Measurements from ENCODE around the gene SCG3.

Gene SCG3

DNA sequence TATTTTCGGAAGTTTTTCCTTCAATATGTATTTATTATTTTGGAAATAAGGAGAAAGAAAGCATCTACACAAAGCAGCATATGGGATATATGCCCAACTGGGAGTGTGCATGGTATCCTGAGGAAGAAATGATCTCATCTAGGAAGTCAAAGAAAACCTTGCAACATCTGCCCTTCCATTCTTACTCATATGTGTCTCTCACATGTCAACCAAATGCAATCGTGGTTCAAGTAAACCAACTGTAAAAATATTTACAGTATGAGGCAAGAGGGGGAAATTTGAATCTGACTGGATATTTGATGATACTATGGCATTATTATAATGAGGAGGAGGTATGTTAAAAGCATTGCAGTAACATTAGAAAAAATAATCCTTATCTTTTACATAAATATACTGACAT is 3.2 kb upstream of the SCG3 start:
- DNase-seq (ENCODE audit: low read depth in 2 of 2), result no peak

DNA sequence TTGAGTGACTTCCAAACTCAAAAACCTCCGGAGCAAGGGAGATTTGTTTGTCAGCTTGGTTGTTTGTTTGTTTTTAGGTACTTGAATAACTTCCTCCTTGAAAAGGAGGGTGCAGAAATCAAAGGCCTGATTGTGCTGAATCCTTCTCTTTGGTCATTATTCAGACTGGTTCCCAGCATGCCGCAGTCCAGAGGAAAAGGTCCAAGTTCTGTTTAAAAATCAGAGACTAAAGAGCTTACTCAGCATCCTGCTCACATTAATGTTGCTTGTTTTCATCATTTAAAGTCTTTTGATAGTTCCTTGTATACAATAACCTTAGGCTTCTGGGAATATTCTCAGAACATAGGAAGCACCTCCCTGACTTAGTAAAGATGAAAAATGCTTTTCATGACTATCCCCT is 982 bp upstream of the SCG3 start:
- no peak for DNase-seq (ENCODE audit: low read depth in 2 of 2)

DNA sequence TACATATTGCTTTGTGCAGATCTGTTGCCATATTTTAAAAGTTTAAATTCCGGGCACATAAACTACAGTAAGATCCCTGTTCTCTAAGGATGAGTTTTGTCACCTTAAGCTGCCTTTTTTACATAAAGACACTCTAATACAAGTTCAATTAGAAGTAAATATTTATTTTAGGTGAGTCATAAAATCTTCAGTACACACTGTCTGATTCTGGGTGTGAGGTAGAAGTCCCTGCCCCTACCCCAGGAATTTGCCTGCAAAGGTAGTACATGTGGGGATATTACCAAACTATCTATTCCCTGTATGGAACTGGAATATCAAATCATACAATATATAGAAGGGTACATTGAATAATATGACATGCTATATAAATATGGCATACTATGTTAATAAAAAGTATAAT is 6.3 kb downstream of the SCG3 start:
- DNase-seq (ENCODE audit: low read depth in 2 of 2), result no peak

DNA sequence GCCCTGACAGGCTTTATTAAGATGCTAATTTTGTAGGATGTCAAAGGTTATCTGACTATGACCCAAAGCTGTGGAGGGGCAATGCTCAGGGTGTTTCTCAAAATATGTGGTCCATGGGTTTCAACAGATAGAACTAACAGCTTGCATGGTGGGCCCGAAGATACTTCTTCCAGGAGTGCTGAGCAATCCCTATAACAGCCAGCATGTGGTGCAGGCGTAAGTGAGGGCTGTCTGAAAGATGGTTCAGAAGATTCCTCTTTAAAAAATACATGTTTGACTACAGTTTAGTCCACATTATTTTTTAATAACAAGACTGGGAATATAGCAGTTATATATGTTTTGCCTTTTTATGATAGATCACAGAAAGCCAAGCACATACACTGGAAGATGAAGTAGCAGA is 7.6 kb downstream of the SCG3 start:
- DNase-seq (ENCODE audit: low read depth in 2 of 2), result no peak

DNA sequence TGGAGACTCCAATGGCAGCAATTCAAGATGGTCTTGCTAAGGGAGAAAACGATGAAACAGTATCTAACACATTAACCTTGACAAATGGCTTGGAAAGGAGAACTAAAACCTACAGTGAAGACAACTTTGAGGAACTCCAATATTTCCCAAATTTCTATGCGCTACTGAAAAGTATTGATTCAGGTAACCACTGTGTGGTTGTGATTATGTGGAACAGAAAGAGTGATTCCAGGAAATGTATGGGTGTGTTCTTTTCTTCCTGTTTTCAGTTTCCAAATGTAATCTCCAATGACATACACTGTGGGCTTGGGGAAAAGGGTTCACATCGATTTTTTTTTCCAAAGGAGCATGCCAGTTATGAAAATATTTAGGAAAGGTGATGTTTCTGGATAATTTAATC is 10.9 kb downstream of the SCG3 start:
- DNase-seq (ENCODE audit: low read depth in 2 of 2), result no peak

DNA sequence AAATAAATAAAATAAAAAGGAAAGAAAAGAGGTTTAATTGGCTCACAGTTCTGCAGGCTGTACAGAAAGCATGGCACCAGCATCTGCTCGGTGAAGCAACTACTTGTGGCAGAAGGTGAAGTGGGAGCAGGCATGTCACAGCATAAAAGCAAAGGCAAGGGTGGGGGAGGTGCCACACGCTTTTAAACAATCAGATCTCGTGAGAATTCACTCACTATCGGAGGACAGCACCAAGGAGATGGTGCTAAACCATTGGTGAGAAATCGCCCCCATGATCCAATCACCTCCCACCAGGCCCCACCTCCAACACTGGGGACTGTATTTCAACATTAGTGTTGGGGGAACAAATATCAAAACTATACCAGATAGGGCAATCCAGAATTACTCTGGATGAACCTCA is 15.3 kb downstream of the SCG3 start:
- DNase-seq (ENCODE audit: low read depth in 2 of 2), result no peak

DNA sequence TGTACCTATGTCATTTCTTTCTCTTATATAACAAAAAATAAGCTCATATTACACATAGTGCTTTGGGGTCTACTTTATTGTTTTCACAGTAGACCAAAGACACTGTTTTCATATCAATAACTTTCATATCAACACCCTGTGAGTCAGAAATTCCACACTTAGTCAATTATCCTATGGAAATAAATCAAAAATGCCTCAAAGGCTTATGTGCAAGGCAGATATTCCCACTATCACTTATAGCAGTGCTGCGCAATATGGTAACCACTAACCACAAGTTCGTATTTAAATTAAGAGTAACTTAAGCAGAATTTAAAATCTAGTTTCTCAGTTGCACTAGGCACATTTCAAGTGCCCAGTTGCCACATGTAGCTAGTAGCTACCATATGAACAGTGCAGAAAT is 15.9 kb downstream of the SCG3 start:
- DNase-seq (ENCODE audit: low read depth in 2 of 2), result no peak

DNA sequence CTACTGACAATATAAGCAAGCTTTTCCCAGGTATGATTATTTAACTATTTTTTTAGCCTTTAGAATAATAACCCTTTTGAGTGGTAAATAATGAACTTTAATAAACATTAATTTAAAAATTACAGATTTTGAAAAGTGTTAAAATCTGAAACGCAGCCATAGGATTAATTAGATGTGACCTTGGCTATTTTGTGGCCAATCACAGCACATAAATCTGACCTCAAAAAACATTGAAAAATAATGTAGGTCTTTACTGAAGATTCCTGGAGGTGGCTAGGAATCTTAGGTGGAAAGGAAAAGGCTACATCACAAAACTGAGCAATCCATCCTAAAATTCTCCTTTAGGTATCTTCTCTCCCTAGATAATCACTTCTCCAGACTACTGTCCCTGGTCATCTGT is 18.1 kb downstream of the SCG3 start:
- no peak for DNase-seq (ENCODE audit: low read depth in 2 of 2)

DNA sequence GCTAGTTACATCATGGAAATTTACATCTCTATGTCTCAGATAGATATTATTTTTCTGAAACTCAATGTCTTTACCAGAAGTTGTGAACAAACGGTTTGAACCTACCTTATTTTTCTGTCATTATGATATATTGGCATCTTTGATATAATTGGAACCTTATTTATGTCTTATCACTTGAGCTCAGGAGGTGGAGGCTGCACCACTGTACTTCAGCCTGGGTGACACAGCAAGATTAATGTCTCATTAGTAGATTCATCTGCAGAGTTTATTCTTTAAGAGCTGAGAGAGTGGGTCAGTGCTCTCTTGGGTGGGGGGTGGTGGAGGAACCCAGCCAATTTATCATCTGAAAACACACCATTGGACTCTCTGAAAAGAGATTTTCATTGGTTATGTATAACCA is 21.4 kb downstream of the SCG3 start:
- DNase-seq (ENCODE audit: low read depth in 2 of 2), result no peak

DNA sequence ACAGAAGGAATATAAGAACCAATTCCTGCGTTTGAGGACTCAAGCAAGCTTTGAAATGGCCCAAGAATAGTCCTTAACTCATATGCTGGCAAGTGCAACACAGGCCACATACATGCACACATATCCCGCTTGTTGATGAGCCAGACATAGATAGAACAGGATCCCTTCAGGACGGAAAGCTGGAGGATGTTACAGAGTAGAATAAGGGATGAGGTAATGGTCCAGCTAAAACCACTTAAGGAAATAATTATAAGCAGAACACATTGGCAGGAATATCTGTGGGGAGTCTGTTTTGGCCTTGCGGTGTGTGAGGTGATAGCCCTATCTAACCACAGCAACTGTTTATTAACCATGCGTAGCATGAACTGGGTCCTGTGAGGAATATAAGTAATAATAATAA is 25.0 kb downstream of the SCG3 start:
- DNase-seq (ENCODE audit: low read depth in 2 of 2), result no peak

DNA sequence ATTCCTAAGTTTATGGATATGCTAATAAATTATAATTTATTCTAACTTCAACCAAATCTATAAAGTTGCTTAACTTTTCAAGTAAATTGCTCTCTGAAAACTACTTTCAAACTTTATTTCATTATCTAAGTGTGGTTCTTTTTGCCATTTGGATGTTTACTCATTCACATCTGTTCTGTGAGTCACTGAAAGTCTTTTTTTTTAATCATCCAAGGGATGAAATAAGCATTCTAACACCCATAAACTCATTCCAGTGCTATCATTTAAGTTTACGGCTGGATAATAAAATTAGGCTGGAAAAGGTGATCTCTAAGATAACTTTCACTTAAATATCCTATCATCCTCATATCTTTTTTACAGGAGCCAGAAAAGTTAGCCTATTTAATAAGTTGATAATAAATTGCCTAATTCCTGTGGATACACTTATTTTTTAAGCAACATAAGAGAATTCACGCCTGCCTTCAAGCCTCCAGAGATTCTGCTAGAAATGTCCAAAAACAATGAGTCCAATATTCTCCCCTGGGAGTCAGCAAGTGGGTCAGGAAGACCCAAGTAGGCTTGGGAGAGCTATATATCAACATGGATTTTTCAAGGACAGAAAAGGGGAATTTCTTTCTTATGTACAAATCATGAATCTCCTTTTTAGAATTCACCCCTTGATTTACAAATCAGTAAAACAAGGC is 25.8 kb downstream of the SCG3 start:
- no peak for DNase-seq (ENCODE audit: low read depth in 2 of 2)

DNA sequence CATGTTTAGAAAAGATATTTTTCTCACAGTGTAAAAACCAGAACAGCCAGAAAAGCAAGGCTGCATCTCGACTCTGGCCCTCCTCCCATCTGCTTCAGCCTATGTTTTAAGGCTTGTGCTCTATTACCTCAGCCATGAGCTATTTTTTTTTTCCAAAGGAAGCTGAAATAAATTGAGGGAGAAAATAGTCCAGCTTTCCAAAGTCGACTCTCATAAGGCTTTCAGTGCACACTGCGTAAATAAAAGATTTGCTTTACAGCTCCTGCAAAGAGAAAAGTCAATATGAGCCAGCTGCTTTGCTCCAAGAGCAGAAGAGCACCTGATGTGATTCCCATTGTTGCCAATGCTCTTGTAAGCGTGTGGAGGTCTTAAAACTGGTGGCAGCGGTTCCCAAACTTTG is 26.7 kb downstream of the SCG3 start:
- no peak for DNase-seq (ENCODE audit: low read depth in 2 of 2)

DNA sequence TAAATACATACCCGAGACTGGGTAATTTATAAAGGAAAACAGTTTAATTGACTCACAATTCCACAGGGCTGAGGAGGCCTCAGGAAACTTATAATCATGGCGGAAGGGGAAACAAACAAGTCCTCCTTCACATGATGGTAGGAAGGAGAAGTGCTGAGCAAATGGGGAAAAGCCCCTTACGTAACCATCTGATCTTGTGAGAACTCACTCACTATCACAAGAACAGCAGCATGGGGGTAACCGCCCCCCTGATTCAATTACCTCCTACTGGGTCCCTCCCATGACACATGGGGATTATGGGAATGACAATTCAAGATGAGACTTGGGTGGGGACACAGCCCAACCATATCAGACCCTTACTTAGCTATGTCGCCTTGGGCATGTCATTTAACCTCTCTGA is 27.7 kb downstream of the SCG3 start:
- no peak for DNase-seq (ENCODE audit: low read depth in 2 of 2)

DNA sequence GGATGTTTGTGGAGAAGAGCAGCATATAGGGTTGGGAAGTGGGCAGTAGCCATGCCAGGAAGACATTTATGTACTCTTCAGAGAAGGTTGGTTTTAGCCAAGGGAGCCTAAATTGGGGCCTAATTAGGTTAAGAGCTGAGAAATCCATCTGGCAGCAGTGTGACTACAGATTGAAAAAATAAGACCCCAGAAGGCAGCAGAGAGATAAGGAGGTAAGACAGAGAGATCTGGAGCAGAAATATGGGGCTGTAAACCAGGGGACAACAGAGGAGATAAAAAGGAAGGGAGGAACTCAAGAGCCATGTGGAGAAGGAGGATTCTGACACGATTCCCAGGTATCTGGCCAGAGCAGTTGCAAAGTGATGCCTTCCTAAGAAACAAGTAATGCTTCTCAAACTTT is 32.9 kb downstream of the SCG3 start:
- DNase-seq (ENCODE audit: low read depth in 2 of 2), result no peak

DNA sequence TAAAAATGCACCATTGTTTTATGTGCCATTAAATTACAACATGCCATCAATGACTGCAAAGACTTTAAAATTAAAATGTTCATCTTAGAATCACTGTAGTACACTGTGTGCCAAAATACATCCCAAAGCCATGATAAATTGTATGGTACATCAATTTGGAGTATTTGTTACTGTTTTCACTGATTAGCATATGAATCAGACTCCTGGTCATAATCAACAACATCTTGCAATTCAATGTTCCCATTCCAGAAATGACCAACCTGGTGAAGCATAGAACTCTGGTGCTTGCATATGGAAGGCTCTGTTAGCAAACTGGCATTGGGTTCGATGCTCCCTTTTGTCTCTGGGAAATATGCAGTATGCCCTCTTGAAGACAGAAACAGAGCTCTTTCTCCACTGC is 33.6 kb downstream of the SCG3 start:
- no peak for DNase-seq (ENCODE audit: low read depth in 2 of 2)

DNA sequence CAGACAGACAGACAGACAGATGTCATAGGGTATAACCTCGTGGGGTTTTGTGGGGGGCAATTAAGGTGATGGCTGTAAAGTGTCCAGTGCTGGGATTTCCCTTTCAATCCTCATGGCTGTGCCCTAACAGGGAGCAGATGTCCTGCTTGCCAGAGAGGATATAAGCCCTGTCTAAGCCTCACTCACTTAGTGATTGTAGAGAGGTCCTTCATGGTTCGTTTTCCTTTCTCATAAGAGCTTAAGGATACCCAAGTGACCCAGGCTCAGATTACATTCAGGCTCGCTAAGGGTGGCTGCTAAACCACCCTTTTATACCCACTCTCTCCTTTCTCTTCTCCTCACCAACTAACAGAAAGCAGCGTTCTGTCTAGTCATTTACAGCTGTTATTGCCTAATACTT is 36.9 kb downstream of the SCG3 start:
- no peak for DNase-seq (ENCODE audit: low read depth in 2 of 2)

DNA sequence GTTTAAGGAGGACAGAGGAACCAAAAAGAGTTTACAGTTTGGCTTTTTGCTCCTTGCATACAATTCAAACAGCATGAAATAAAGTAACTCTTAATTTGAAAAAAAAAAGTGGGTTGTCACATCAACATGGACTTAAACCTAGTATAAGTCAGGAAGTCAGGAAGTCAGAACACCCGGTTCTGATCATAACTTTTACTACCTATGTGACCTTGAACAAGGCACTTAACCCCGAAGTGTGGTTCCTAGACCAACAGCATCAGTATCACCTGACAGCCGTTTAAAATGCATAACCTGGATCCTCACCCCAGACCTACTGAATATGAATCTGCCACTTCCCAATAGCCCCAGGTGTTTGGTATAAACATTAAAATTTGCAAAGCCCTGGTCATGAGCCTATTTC is 37.4 kb downstream of the SCG3 start:
- DNase-seq (ENCODE audit: low read depth in 2 of 2), result no peak

DNA sequence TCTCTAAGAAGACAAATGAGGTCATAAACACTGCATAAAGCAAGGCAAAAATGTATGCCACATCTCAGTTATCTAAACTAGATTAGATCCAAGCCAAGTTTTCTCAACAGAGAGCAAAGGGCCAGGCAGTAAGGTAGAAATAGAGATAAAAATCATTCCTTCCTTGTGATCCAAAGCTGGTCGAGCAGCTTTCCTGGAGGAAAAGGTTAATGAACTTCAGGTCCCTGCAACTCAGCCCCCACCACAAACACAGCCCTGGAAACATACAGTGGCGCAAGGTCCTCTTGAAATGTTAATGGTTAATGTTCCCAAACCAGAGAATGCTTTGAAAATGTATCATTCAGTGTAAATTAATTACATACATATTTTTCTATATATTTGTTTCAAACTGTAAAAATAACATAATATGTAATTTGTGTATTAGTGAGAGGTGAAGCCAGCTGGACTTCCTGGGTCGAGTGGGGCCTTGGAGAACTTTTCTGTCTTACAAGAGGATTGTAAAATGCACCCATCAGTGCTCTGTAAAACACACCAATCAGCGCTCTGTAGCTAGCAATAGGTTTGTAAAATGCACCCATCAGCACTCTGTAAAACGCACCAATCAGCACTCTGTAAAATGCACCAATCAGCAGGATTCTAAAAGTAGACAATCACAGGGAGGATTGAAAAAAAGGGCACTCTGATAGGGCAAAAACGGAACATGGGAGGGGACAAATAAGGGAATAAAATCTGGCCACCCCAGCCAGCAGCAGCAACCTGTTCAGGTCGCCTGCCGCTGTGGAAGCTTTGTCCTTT is 39.1 kb downstream of the SCG3 start:
- DNase-seq (ENCODE audit: low read depth in 2 of 2), result no peak

DNA sequence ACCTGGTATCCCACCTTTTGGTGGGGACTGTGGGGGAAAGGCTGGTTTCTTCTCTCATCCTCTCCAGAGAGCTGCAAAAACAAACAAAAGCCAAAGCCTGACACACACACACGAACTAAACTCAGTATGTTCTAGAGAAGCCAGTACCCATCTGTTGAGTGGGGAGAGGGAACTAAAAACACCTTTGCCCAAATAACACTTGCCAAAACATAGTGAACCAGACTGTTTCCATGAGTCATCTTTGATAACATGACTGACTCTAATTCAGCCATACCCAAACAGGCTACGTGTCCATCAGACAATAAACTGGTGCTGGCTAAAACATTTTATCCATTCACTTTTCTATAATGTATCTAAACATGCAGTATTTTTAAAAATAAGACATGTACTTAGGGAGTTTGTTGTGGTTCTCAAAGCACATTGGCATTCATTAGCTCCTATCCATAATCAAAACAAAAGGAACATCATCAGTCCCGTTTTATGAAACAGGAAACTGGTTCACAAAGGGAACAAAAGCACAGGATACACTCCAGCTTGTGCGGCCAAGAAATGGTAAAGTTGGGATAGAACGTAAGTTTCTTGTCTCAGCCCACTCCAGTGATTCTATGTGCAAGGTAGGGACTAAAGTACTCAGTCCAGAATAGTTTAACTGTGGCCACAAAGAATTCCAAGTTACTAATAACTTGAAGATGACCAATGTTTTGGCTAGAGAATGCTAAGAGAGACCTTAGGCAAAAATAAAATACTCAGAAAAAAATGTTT is 40.1 kb downstream of the SCG3 start:
- no peak for DNase-seq (ENCODE audit: low read depth in 2 of 2)

DNA sequence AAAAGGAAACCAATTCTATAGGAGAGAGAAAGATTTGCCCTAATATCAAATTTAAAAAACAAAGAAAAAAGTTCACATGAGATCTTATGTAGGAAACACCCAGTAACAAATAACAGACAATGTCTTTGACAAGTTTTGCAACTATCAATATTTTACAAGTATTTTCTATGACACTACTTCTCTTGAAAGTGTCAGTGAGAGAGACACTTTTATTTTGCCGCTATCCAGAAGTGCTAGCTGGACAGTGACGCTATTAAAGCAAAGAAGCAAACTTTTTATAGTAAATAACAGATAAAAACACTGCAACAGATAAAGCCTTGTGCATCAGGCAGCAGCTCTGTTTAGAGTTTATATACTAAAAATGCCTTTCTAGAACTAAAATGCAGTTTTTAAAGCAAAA is 42.9 kb downstream of the SCG3 start:
- no peak for DNase-seq (ENCODE audit: low read depth in 2 of 2)

DNA sequence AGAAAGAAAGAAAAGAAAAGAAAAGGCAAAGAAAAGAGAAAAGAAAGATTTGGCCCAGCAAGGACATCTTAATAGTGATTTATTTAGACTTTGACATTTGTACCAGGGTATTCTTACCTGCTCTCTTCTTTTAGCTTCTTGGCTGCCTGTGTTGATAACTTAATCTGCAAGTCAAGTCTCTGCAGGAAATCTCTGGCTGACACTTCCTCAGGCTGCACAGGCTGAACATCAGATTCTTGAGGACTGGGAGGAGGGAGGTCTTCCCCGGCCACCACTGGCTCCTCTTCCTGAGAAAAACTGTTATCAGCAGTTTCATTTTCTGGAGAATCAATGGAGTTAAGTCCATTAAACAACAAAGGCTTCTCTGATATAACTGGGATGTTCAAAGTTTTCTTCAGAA is 43.4 kb downstream of the SCG3 start:
- DNase-seq (ENCODE audit: low read depth in 2 of 2), result no peak

DNA sequence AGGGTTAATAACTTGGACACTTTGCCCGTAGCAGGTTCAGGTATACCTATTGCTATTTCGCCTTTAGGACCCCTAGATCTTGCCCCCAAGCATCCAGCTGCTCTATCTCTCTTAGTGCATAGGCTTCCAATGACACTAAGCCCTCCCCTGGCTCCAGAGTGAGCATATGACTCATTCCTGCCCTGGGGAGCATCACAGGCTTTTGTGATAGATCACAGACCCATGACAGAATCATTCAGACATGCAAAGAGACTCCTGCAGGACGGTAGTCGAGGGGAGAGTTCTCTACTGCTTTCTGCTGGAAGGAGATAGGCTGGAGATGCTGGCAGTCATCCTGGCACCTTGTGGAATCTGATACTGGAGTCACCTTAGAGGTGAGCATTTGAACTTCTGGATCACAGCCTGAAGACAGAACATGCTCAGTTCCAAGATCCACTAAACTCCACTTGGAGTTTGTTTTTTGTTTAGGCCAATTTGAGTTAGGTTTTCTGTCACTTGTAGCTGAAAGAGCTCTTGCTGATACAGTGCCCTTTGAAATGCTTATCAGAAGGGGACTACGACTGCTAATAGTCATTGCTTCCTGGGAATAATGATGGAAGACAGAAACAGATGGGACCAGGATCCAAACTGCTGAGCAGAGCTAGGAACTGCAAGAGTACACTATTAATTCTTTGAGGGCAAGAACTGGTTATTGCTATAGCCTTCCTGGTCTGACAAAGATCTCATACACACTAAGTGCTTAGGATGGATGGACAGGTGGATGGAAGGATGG is 45.2 kb downstream of the SCG3 start:
- DNase-seq (ENCODE audit: low read depth in 2 of 2), result peak in 1 of 2 donors; percentile 27
